Vagina (tissue), 2 donors: ENCODE measurements around the gene WDR37. TPM values are rescaled to one million over a fixed set of nuclear protein-coding genes. Genes with fewer than 3 reads are reported as not detected.
"Not testable (repeated sequence)": the region's sequence is repeated elsewhere in the genome, so short reads cannot be mapped to it uniquely, and the experiment has no call there.

Source experiments
- DNase-seq, 2 donors: peaks; one replicate each; pipeline ENCODE4 v3.0.0-alpha.2; 2017; ENCODE audit errors: extremely low spot score in 2 of 2
- H3K27ac ChIP-seq: fragments of 200-600 bp; sonication (generic); one replicate; pipeline ENCODE4 v1.5.1; 2019
- H3K27me3 ChIP-seq: fragments of 200-600 bp; sonication (generic); one replicate; pipeline ENCODE4 v1.5.1; 2019
- H3K36me3 ChIP-seq, 2 donors: fragments of 200-600 bp; sonication (generic); one replicate each; pipeline ENCODE4 v1.5.1; 2017 to 2019
- H3K4me1 ChIP-seq: fragments of 200-600 bp; sonication (generic); one replicate; pipeline ENCODE4 v1.5.1; 2019
- H3K4me3 ChIP-seq, 2 donors: fragments of 200-600 bp; sonication (generic); 1 replicate in 1 of 2; 2 replicates in 1 of 2; pipeline ENCODE4 v1.5.1; 2016 to 2019
- H3K9me3 ChIP-seq: fragments of 200-600 bp; sonication (generic); one replicate; pipeline ENCODE4 v1.5.1; 2019
- POLR2A ChIP-seq, 2 donors: fragments of 450-650 bp; IDR thresholded peaks; one replicate each; pipeline ENCODE4 v1.6.1; 2017; ENCODE audit warnings: antibody characterized with exemption in 2 of 2, mild to moderate bottlenecking in 2 of 2, moderate library complexity in 2 of 2
- POLR2AphosphoS5 ChIP-seq, 2 donors: sonication (generic); formaldehyde crosslinking; IDR thresholded peaks; one replicate each; pipeline ENCODE4 v1.9.0; 2017; ENCODE audit warnings: antibody characterized with exemption in 2 of 2, mild to moderate bottlenecking in 2 of 2, low read depth in 1 of 2; ENCODE audit not compliant: insufficient read depth in 1 of 2
- intact Hi-C: fragments of 100-400 bp; cut with DNase I; formaldehyde crosslinking; loops from one replicate; pipeline ENCODE4 v1.15.1; 2023
- total RNA-seq: library from RNA; depleted of rRNA; stranded (reverse); fragments of >200 nt; gene quantifications from one replicate; pipeline ENCODE4 v1.2.3, GENCODE V29; 2016
- TF ChIP-seq, protein P1 (sequence below), 3 experiments: fragments of 450-650 bp in 2 of 3; fragments of 200-600 bp in 1 of 3; sonication (generic) in 1 of 3; IDR thresholded peaks; one replicate each; pipeline ENCODE4 v1.5.1; 2017 to 2019; ENCODE audit warnings: antibody characterized with exemption in 3 of 3, mild to moderate bottlenecking in 2 of 3, moderate library complexity in 2 of 3

WDR37 gene
- total RNA-seq, 1 donor from 2014 or later: 16.9 TPM

DNA sequence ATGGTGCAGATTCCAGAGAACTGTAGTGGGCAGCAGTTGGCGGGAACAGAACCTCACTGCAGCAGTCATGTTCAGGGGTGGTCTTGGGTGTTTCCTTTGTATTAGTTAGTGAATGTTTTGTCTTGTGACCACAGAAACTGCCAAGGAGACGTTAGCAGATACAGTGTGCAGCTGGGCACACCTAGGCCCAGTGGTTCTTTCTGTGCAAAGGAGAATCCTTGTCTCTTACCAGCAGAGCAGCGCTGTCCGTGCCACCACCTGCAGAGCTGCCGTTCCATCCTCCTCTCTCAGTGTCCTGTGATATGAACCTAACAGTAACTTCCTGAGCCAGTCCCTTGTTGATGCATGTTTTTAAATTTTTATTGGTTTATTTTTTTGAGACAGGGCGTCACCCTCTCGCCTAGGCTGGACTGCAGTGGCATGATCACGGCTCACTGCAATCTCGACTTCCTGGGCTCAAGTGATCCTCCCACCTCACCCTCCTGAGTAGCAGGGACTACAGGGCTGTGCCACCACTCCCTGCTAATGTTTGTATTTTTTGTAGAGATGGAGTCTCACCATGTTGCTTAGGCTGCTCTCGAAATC lies 60.6 kb downstream of the WDR37 start:
- TF ChIP-seq, protein P1, sequence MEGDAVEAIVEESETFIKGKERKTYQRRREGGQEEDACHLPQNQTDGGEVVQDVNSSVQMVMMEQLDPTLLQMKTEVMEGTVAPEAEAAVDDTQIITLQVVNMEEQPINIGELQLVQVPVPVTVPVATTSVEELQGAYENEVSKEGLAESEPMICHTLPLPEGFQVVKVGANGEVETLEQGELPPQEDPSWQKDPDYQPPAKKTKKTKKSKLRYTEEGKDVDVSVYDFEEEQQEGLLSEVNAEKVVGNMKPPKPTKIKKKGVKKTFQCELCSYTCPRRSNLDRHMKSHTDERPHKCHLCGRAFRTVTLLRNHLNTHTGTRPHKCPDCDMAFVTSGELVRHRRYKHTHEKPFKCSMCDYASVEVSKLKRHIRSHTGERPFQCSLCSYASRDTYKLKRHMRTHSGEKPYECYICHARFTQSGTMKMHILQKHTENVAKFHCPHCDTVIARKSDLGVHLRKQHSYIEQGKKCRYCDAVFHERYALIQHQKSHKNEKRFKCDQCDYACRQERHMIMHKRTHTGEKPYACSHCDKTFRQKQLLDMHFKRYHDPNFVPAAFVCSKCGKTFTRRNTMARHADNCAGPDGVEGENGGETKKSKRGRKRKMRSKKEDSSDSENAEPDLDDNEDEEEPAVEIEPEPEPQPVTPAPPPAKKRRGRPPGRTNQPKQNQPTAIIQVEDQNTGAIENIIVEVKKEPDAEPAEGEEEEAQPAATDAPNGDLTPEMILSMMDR (IDR thresholded peaks at IDR 0.05): no peak
- TF ChIP-seq POLR2AphosphoS5 (IDR thresholded peaks at IDR 0.05; ENCODE audit: insufficient read depth in 1 of 2, low read depth in 1 of 2): no peak
- no peak for TF ChIP-seq POLR2A (IDR thresholded peaks at IDR 0.05)
- no peaks in the 10 kb centered on the region for H3K9me3 ChIP-seq
- H3K27ac ChIP-seq: no peak overlapping the region
- no peak overlapping the region for H3K4me3 ChIP-seq
- H3K4me1 ChIP-seq: no peaks in the 10 kb centered on the region
- peak in 1 of 2 donors; percentile 40 for DNase-seq
- peaks cover 0 to 59% of the 10 kb centered on the region in 2 donors for H3K36me3 ChIP-seq
- H3K27me3 ChIP-seq: no peaks in the 10 kb centered on the region
- intact Hi-C loops: no loop called here

DNA sequence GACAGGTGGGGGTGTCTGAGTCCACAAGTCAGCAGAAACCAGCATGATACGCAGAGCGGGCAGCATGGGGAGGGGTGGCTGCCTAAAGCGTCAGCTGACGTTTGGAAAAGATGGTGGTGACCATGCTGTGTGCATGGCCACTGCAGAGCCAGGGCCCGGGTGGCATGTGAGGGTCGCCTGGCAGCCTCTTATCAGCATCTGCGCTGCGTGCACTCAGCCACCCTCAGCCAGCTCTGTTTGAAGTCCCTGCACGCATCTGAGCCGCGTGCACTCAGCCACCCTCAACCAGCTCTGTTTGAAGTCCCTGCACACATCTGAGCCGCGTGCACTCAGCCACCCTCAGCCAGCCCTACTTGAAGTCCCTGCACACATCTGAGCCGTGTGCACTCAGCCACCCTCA lies 61.5 kb downstream of the WDR37 start:
- intact Hi-C loops: no loop called here
- no peaks in the 10 kb centered on the region for H3K27me3 ChIP-seq
- H3K4me1 ChIP-seq: no peaks in the 10 kb centered on the region
- H3K9me3 ChIP-seq: no peaks in the 10 kb centered on the region
- H3K36me3 ChIP-seq: peaks cover 0 to 55% of the 10 kb centered on the region in 2 donors
- peak in 1 of 2 donors; percentile 28 for DNase-seq
- TF ChIP-seq POLR2AphosphoS5 (IDR thresholded peaks at IDR 0.05; ENCODE audit: insufficient read depth in 1 of 2, low read depth in 1 of 2) (no peak), POLR2A (IDR thresholded peaks at IDR 0.05) (no peak)
- TF ChIP-seq, protein P1 (IDR thresholded peaks at IDR 0.05): no peak
- H3K27ac ChIP-seq: no peak overlapping the region
- H3K4me3 ChIP-seq: no peak overlapping the region

GRCh38 chr10:1118318-1118717 lies 62.1 kb downstream of the WDR37 start:
- peak in 1 of 2 donors; percentile 43 for DNase-seq
- H3K9me3 ChIP-seq, intact Hi-C loops, H3K27me3 ChIP-seq, H3K4me1 ChIP-seq, H3K27ac ChIP-seq, H3K4me3 ChIP-seq: not testable (repeated sequence)
- peaks cover 0 to 50% of the 10 kb centered on the region in 2 donors for H3K36me3 ChIP-seq

GRCh38 chr10:1119027-1119426 lies 62.8 kb downstream of the WDR37 start:
- no peaks in the 10 kb centered on the region for H3K27me3 ChIP-seq
- no peaks in the 10 kb centered on the region for H3K4me1 ChIP-seq
- H3K36me3 ChIP-seq: peaks cover 0 to 53% of the 10 kb centered on the region in 2 donors
- intact Hi-C loops: no loop called here
- no peak overlapping the region for H3K27ac ChIP-seq
- no peaks in the 10 kb centered on the region for H3K9me3 ChIP-seq
- TF ChIP-seq POLR2AphosphoS5 (IDR thresholded peaks at IDR 0.05; ENCODE audit: insufficient read depth in 1 of 2, low read depth in 1 of 2): no peak
- H3K4me3 ChIP-seq: no peak overlapping the region
- DNase-seq: peak in 1 of 2 donors; percentile 14

- peaks cover 0 to 55% of the 10 kb centered on the region in 2 donors for H3K36me3 ChIP-seq
Observed at GRCh38 chr10:1119501-1119900, 63.3 kb downstream of the WDR37 start.

DNA sequence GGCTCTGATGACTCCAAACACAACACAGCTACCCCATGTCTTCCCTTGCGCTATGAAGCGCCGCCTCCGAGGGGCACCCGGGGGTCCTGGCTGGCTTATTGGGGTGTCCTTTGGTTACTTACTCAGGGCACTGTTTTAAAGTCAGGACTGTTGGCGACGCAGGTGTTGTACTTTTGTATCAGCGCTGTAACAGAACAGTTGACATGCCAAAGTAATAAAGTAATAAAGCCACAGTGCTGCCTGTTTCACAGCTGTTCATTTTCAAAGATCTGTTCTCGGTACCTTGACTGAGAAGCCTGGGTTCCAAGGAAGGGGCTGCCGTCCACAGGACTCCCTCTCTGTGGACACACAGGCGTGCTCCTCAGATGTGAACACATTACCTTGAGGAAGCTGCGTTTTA lies 64.1 kb downstream of the WDR37 start:
- no peaks in the 10 kb centered on the region for H3K9me3 ChIP-seq
- peaks cover 0 to 59% of the 10 kb centered on the region in 2 donors for H3K36me3 ChIP-seq
- H3K27ac ChIP-seq: no peak overlapping the region
- H3K4me3 ChIP-seq: no peak overlapping the region
- intact Hi-C loops: no loop called here
- DNase-seq: peak; percentile 16 to 82
- no peaks in the 10 kb centered on the region for H3K27me3 ChIP-seq
- TF ChIP-seq POLR2AphosphoS5 (IDR thresholded peaks at IDR 0.05; ENCODE audit: insufficient read depth in 1 of 2, low read depth in 1 of 2) (no peak), POLR2A (IDR thresholded peaks at IDR 0.05) (no peak)
- TF ChIP-seq, protein P1 (IDR thresholded peaks at IDR 0.05): no peak
- H3K4me1 ChIP-seq: no peaks in the 10 kb centered on the region

More at GRCh38 chr10:1119501-1119900, 63.3 kb downstream of the WDR37 start:
- Histone ChIP-seq H3K9me3 (no peaks in the 10 kb centered on the region), H3K4me1 (no peaks in the 10 kb centered on the region), H3K4me3 (no peak overlapping the region), H3K27me3 (no peaks in the 10 kb centered on the region), H3K27ac (no peak overlapping the region)
- intact Hi-C loops: no loop called here
- DNase-seq: peak in 1 of 2 donors; percentile 49
- no peak for TF ChIP-seq POLR2AphosphoS5 (IDR thresholded peaks at IDR 0.05; ENCODE audit: insufficient read depth in 1 of 2, low read depth in 1 of 2)
- TF ChIP-seq, protein P1 (IDR thresholded peaks at IDR 0.05): no peak
- TF ChIP-seq POLR2A (IDR thresholded peaks at IDR 0.05): no peak
